H9 (cell line): Measurements from ENCODE around the gene RBFOX2. TPM values are rescaled to one million over a fixed set of nuclear protein-coding genes. Genes with fewer than 3 reads are reported as not detected.

Experiments used
- DNase-seq: peaks from one replicate; pipeline ENCODE4 v3.0.0-alpha.2; 2017
- H2AFZ ChIP-seq: one replicate; pipeline ENCODE4 v1.6.1; 2013; ENCODE audit warnings: mild to moderate bottlenecking, low read length, control low read depth, moderate library complexity
- H2AK5ac ChIP-seq: 2 replicates; pipeline ENCODE4 v1.6.1; 2013; ENCODE audit warnings: low read length, control low read depth, mixed read lengths; ENCODE audit not compliant: insufficient read length
- H2BK120ac ChIP-seq: one replicate; pipeline ENCODE4 v1.6.1; 2013; ENCODE audit warnings: low read depth, mild to moderate bottlenecking, low read length, control low read depth, inconsistent platforms; ENCODE audit not compliant: poor library complexity, severe bottlenecking
- H2BK12ac ChIP-seq: 2 replicates; pipeline ENCODE4 v1.6.1; 2013; ENCODE audit warnings: low read length, control low read depth, mixed read lengths, low read depth; ENCODE audit not compliant: insufficient read length
- H2BK15ac ChIP-seq: 2 replicates; pipeline ENCODE4 v1.6.1; 2013; ENCODE audit warnings: low read depth, low read length, control low read depth
- H2BK20ac ChIP-seq: one replicate; pipeline ENCODE4 v1.6.1; 2013; ENCODE audit warnings: low read depth, mild to moderate bottlenecking, low read length, control low read depth, inconsistent platforms; ENCODE audit not compliant: poor library complexity, severe bottlenecking
- H2BK5ac ChIP-seq: 2 replicates; pipeline ENCODE4 v1.6.1; 2013; ENCODE audit warnings: low read length, control low read depth, mixed read lengths; ENCODE audit not compliant: insufficient read length
- H3K14ac ChIP-seq: 2 replicates; pipeline ENCODE4 v1.6.1; 2013; ENCODE audit warnings: low read length, control low read depth; ENCODE audit not compliant: insufficient read depth
- H3K18ac ChIP-seq: 2 replicates; pipeline ENCODE4 v1.6.1; 2013; ENCODE audit warnings: low read depth, mild to moderate bottlenecking, mixed read lengths, low read length, control low read depth; ENCODE audit not compliant: insufficient read length
- H3K23ac ChIP-seq: 2 replicates; pipeline ENCODE4 v1.6.1; 2013; ENCODE audit warnings: low read length, control low read depth, mixed read lengths, low read depth; ENCODE audit not compliant: insufficient read length
- H3K23me2 ChIP-seq: 2 replicates; pipeline ENCODE4 v1.6.1; 2013; ENCODE audit warnings: low read depth, mild to moderate bottlenecking, mixed read lengths, low read length, control low read depth; ENCODE audit not compliant: insufficient read length, poor library complexity, severe bottlenecking
- H3K27ac ChIP-seq: 2 replicates; pipeline ENCODE4 v1.5.1; 2013; ENCODE audit warnings: low read length, control low read depth, mixed read lengths, low read depth; ENCODE audit not compliant: insufficient read length
- H3K27me3 ChIP-seq: 2 replicates; pipeline ENCODE4 v1.6.1; 2013; ENCODE audit warnings: low read length, control low read depth, inconsistent platforms; ENCODE audit not compliant: insufficient read depth
- H3K4ac ChIP-seq: 2 replicates; pipeline ENCODE4 v1.6.1; 2013; ENCODE audit warnings: low read depth, mild to moderate bottlenecking, control low read depth, inconsistent platforms, low read length, moderate library complexity
- H3K4me1 ChIP-seq: 2 replicates; pipeline ENCODE4 v1.6.1; 2013; ENCODE audit warnings: low read length, control low read depth, inconsistent platforms; ENCODE audit not compliant: insufficient read depth
- H3K4me2 ChIP-seq: 2 replicates; pipeline ENCODE4 v1.6.1; 2013; ENCODE audit warnings: low read length, control low read depth, mixed read lengths; ENCODE audit not compliant: insufficient read length, insufficient read depth
- H3K56ac ChIP-seq: 2 replicates; pipeline ENCODE4 v1.6.1; 2013; ENCODE audit warnings: low read depth, mild to moderate bottlenecking, mixed read lengths, low read length, control low read depth; ENCODE audit not compliant: insufficient read length
- H3K79me1 ChIP-seq: 2 replicates; pipeline ENCODE4 v1.6.1; 2013; ENCODE audit warnings: low read depth, mild to moderate bottlenecking, moderate library complexity, low read length, control low read depth, inconsistent platforms; ENCODE audit not compliant: insufficient read depth, poor library complexity, severe bottlenecking
- H3K79me2 ChIP-seq: 2 replicates; pipeline ENCODE4 v1.6.1; 2013; ENCODE audit warnings: low read length, control low read depth, inconsistent platforms; ENCODE audit not compliant: insufficient read depth
- H3K9ac ChIP-seq: 2 replicates; pipeline ENCODE4 v1.6.1; 2013; ENCODE audit warnings: low read length, control low read depth, mixed read lengths; ENCODE audit not compliant: insufficient read length; ENCODE audit errors: extremely low read depth
- H3K9me3 ChIP-seq: one replicate; pipeline ENCODE4 v1.6.1; 2013; ENCODE audit warnings: low read depth, low read length, inconsistent platforms; ENCODE audit not compliant: control insufficient read depth
- H3T11ph ChIP-seq: one replicate; pipeline ENCODE4 v1.6.1; 2013; ENCODE audit warnings: mild to moderate bottlenecking, low read length, control low read depth, inconsistent platforms
- H4K20me1 ChIP-seq: one replicate; pipeline ENCODE4 v1.6.1; 2013; ENCODE audit not compliant: control insufficient read depth, insufficient read length, insufficient read depth
- H4K5ac ChIP-seq: 2 replicates; pipeline ENCODE4 v1.6.1; 2013; ENCODE audit warnings: low read depth, mild to moderate bottlenecking, mixed read lengths, low read length, control low read depth; ENCODE audit not compliant: insufficient read length
- H4K8ac ChIP-seq: replicated peaks from 2 replicates; pipeline ENCODE4 v1.6.1; 2013; ENCODE audit warnings: low read length, control low read depth, mixed read lengths, low read depth; ENCODE audit not compliant: insufficient read length
- H4K91ac ChIP-seq: 2 replicates; pipeline ENCODE4 v1.6.1; 2013; ENCODE audit warnings: low read depth, mild to moderate bottlenecking, moderate library complexity, mixed read lengths, low read length, control low read depth; ENCODE audit not compliant: insufficient read length
- H3K27ac Mint-ChIP-seq, 3 experiments: 2 replicates in 2 of 3; 3 replicates in 1 of 3; pipeline ENCODE4 v1.8.0; 2020 to 2021; ENCODE audit warnings: mixed read lengths in 3 of 3, mild to moderate bottlenecking in 1 of 3, moderate library complexity in 1 of 3
- H3K27me3 Mint-ChIP-seq: 2 replicates; pipeline ENCODE4 v1.8.0; 2021; ENCODE audit warnings: low read depth, mild to moderate bottlenecking, moderate library complexity, mixed read lengths
- H3K36me3 Mint-ChIP-seq, 3 experiments: 2 replicates in 2 of 3; 3 replicates in 1 of 3; pipeline ENCODE4 v1.8.0; 2020 to 2021; ENCODE audit warnings: low read depth in 3 of 3, mixed read lengths in 3 of 3; ENCODE audit not compliant: insufficient read depth in 1 of 3
- H3K4me1 Mint-ChIP-seq, 2 experiments: 2 replicates each; pipeline ENCODE4 v1.8.0; 2020; ENCODE audit warnings: mixed read lengths in 2 of 2
- H3K4me3 Mint-ChIP-seq, 2 experiments: 2 replicates in 1 of 2; 3 replicates in 1 of 2; pipeline ENCODE4 v1.8.0; 2020 to 2021; ENCODE audit warnings: mild to moderate bottlenecking in 2 of 2, mixed read lengths in 2 of 2, moderate library complexity in 1 of 2
- H3K9me3 Mint-ChIP-seq, 2 experiments: 2 replicates in 1 of 2; 3 replicates in 1 of 2; pipeline ENCODE4 v1.8.0; 2020; ENCODE audit warnings: mild to moderate bottlenecking in 2 of 2, mixed read lengths in 2 of 2, moderate library complexity in 1 of 2
- CTCF ChIP-seq: fragments of 200-600 bp; sonication (generic); conservative IDR thresholded peaks from 3 replicates; pipeline ENCODE4 v1.8.0; 2021; ENCODE audit warnings: antibody characterized with exemption, mild to moderate bottlenecking
- WGBS: extraction: QIAGEN DNeasy Blood & Tissue Kit; methylation state at CpG from one replicate; pipeline ENCODE4 v1.1.7; 2013; ENCODE audit warnings: missing lambda C conversion rate, low lambda C conversion rate, mixed read lengths; ENCODE audit not compliant: insufficient read length; ENCODE audit errors: extremely low coverage; 5-methylcytosine and 5-hydroxymethylcytosine counted together
- total RNA-seq: library from RNA; stranded (reverse); gene quantifications from 2 replicates; pipeline ENCODE4 v1.2.1, GENCODE V29; 2021

RBFOX2 gene
- total RNA-seq, 1 experiment from 2014 or later, result 84.7 TPM

DNA sequence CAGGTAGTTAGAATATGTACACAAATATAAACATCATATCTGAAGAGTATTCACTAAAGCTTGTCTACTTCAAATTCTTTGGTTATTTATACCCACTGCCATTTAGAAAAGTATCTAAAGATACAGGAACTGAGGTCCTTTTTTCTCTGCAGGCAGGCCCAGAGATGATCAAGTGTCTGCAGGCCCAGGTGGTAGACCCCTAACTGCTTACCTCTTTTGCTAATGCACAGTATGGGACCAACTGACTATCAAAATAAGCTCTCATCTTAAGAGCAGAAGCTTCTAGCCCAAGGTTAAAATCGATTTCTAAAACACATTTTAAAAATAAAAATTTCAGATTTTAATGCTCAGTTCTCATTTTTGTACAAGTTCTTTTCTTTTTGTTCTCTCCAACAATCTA is 229.5 kb downstream of the RBFOX2 start:
- no peaks in the 10 kb centered on the region for H3K23me2 ChIP-seq
- no peak overlapping the region for H2BK15ac ChIP-seq
- H4K20me1 ChIP-seq, result no peaks in the 10 kb centered on the region
- H3K4me1 ChIP-seq, result no peaks in the 10 kb centered on the region
- H2BK12ac ChIP-seq, result no peak overlapping the region
- no peak overlapping the region for H3K4ac ChIP-seq
- H3K23ac ChIP-seq, result no peak overlapping the region
- Mint-ChIP-seq H3K4me3 (no peak overlapping the region), H3K9me3 (no peaks in the 10 kb centered on the region), H3K4me1 (peaks cover 11% of the 10 kb centered on the region in 2 experiments; a peak in 3 of 4 replicates), H3K36me3 (peaks cover 1 to 7% (median 2%) of the 10 kb centered on the region in 3 experiments), H3K27ac (no peak overlapping the region), H3K27me3 (no peaks in the 10 kb centered on the region)
- WGBS, result no CpG with 5 or more reads among the region's 1 CpG
- H3K9ac ChIP-seq, result no peak overlapping the region
- H3K56ac ChIP-seq, result no peak overlapping the region
- H2BK20ac ChIP-seq, result no peak overlapping the region
- no peak overlapping the region for H2BK120ac ChIP-seq
- H3K9me3 ChIP-seq, result no peaks in the 10 kb centered on the region
- peaks cover 3% of the 10 kb centered on the region for H3K79me1 ChIP-seq
- no peaks in the 10 kb centered on the region; the same call in 1 of the 2 replicates for H3K79me2 ChIP-seq
- H3K27ac ChIP-seq, result no peak overlapping the region
- H4K8ac ChIP-seq, result no peak overlapping the region
- no peak overlapping the region for H2AFZ ChIP-seq
- no peak for TF ChIP-seq CTCF
- no peaks in the 10 kb centered on the region for H3K27me3 ChIP-seq
- H2BK5ac ChIP-seq, result no peak overlapping the region
- no peak for DNase-seq
- no peak overlapping the region for H3K18ac ChIP-seq
- H3T11ph ChIP-seq, result no peak overlapping the region
- no peak overlapping the region for H2AK5ac ChIP-seq
- no peak overlapping the region for H3K14ac ChIP-seq
- no peak overlapping the region for H4K5ac ChIP-seq
- H3K4me2 ChIP-seq, result no peak overlapping the region
- no peak overlapping the region for H4K91ac ChIP-seq
